HCT116 (cell line): ENCODE measurements around the gene METTL1. TPM values are rescaled to one million over a fixed set of nuclear protein-coding genes. Genes with fewer than 3 reads are reported as not detected.

ENCODE experiments used
- ATAC-seq: fragments of 200-7000 bp; cut with Tn5 transposase; 2 replicates; pipeline ENCODE4 v1.9.1; 2020; ENCODE audit warnings: mild to moderate bottlenecking, moderate library complexity
- BruUV-seq: library from RNA; stranded (reverse); fragments of 400-500 nt; replicated peaks from 2 replicates; lab custom pipeline; 2021; lab: Mats Ljungman, UMichigan
- CTCF ChIA-PET: fragments of 300-600 bp; sonication (Branson Sonifier 250); formaldehyde crosslinking; loops from one replicate; lab custom pipeline; 2021; ENCODE audit warnings: antibody characterized with exemption; lab: Charles Lee
- POLR2A ChIA-PET: fragments of 300-600, 350-600 bp; sonication (Branson Sonifier 250); formaldehyde crosslinking; loops from one replicate; lab custom pipeline; 2021; ENCODE audit warnings: antibody characterized with exemption; lab: Charles Lee
- RAD21 ChIA-PET, 2 experiments: fragments of 300-600 bp; sonication (Branson Sonifier 250); formaldehyde crosslinking; loops; one replicate each; lab custom pipeline; 2023; ENCODE audit warnings: low total read pairs in 2 of 2; ENCODE audit not compliant: uncharacterized antibody in 2 of 2, unreplicated experiment in 2 of 2, low non-redundant PET in 1 of 2; lab: Charles Lee
- DNase-seq: peaks from one replicate; pipeline ENCODE4 v3.0.0-alpha.2; 2010; ENCODE audit warnings: low read depth, low spot score
- H2AFZ ChIP-seq: fragments of 200-600 bp; shearing (Covaris generic), sonication (generic); 2 replicates; pipeline ENCODE4 v1.6.1; 2017; ENCODE audit warnings: low read depth, mixed run types, mixed read lengths, antibody characterized with exemption, low read length; ENCODE audit not compliant: poor library complexity, severe bottlenecking
- H3K27ac ChIP-seq: 2 replicates; pipeline ENCODE4 v1.5.1; 2012; ENCODE audit warnings: low read depth, low read length
- H3K27me3 ChIP-seq: fragments of 200-600 bp; sonication (generic); 2 replicates; pipeline ENCODE4 v1.6.1; 2016; ENCODE audit warnings: mixed run types, low read length, mixed read lengths; ENCODE audit not compliant: insufficient read depth
- H3K36me3 ChIP-seq, 2 experiments: fragments of 200-500 bp in 1 of 2; fragments of 200-600 bp in 1 of 2; sonication (Bioruptor generic) in 1 of 2; sonication (generic) in 1 of 2; 2 replicates each; pipeline versions ENCODE4 v1.5.1 to v1.6.1; 2014 to 2016; ENCODE audit warnings: low read length in 2 of 2, inconsistent platforms in 1 of 2, mixed read lengths in 1 of 2, mixed run types in 1 of 2; ENCODE audit not compliant: insufficient read depth in 2 of 2, control insufficient read depth in 1 of 2
- H3K4me1 ChIP-seq, 2 experiments: fragments of 200-600 bp in 1 of 2; sonication (generic) in 1 of 2; 2 replicates each; pipeline versions ENCODE4 v1.5.1 to v1.6.1; 2012 to 2017; ENCODE audit warnings: low read length in 2 of 2, inconsistent platforms in 1 of 2, mild to moderate bottlenecking in 1 of 2, mixed read lengths in 1 of 2, mixed run types in 1 of 2, moderate library complexity in 1 of 2; ENCODE audit not compliant: insufficient read depth in 2 of 2, control insufficient read depth in 1 of 2
- H3K4me2 ChIP-seq: fragments of 200-600 bp; sonication (generic); 2 replicates; pipeline ENCODE4 v1.6.1; 2017; ENCODE audit warnings: mixed run types, low read length, mixed read lengths
- H3K4me3 ChIP-seq, 2 experiments: fragments of 200-600 bp in 1 of 2; sonication (generic) in 1 of 2; replicated peaks in 1 of 2; 2 replicates each; pipeline ENCODE4 v1.5.1; 2011 to 2016; ENCODE audit warnings: low read length in 2 of 2, control low read depth in 1 of 2, low read depth in 1 of 2, mild to moderate bottlenecking in 1 of 2, mixed read lengths in 1 of 2, mixed run types in 1 of 2
- H3K79me2 ChIP-seq: fragments of 200-600 bp; sonication (generic); 2 replicates; pipeline ENCODE4 v1.6.1; 2017; ENCODE audit warnings: mild to moderate bottlenecking, mixed run types, low read length, moderate library complexity, mixed read lengths; ENCODE audit not compliant: insufficient read depth
- H3K9ac ChIP-seq: fragments of 200-600 bp; sonication (generic); 2 replicates; pipeline ENCODE4 v1.6.1; 2016; ENCODE audit warnings: low read length, mixed read lengths
- H3K9me2 ChIP-seq: fragments of 200-600 bp; sonication (generic), shearing (Covaris generic); 2 replicates; pipeline ENCODE4 v1.6.1; 2017; ENCODE audit warnings: mixed run types, mild to moderate bottlenecking, moderate library complexity; ENCODE audit not compliant: insufficient read depth
- H3K9me3 ChIP-seq, 2 experiments: fragments of 200-500 bp in 1 of 2; fragments of 200-600 bp in 1 of 2; sonication (Bioruptor generic) in 1 of 2; sonication (generic) in 1 of 2; 2 replicates each; pipeline ENCODE4 v1.6.1; 2014 to 2017; ENCODE audit warnings: low read length in 2 of 2, mixed read lengths in 2 of 2, inconsistent platforms in 1 of 2, low read depth in 1 of 2, mild to moderate bottlenecking in 1 of 2, mixed run types in 1 of 2, moderate library complexity in 1 of 2; ENCODE audit not compliant: control insufficient read depth in 1 of 2, insufficient read depth in 1 of 2
- H4K20me1 ChIP-seq: fragments of 200-600 bp; sonication (generic), shearing (Covaris generic); 2 replicates; pipeline ENCODE4 v1.6.1; 2017; ENCODE audit warnings: mixed run types, mild to moderate bottlenecking, moderate library complexity; ENCODE audit not compliant: insufficient read depth
- ATF3 ChIP-seq: IDR thresholded peaks from 2 replicates; pipeline ENCODE4 v1.6.1; 2012
- CEBPB ChIP-seq: IDR thresholded peaks from 2 replicates; pipeline ENCODE4 v1.6.1; 2012; ENCODE audit warnings: low read depth
- REST ChIP-seq: IDR thresholded peaks from 2 replicates; pipeline ENCODE4 v1.6.1; 2012; ENCODE audit warnings: low read depth
- SRF ChIP-seq: IDR thresholded peaks from 2 replicates; pipeline ENCODE4 v1.6.1; 2012; ENCODE audit warnings: low read depth
- intact Hi-C: fragments of 100-400 bp; cut with micrococcal nuclease; formaldehyde crosslinking; loops from 2 replicates; pipeline ENCODE4 v1.10.0; 2022
- total RNA-seq: library from RNA; stranded (reverse); gene quantifications from one replicate; pipeline ENCODE4 v1.2.1, GENCODE V29; 2021; ENCODE audit not compliant: unreplicated experiment
- TF ChIP-seq, protein P1 (sequence below): IDR thresholded peaks from 2 replicates; pipeline ENCODE4 v1.6.1; 2011; ENCODE audit warnings: mild to moderate bottlenecking, low read length, moderate library complexity; ENCODE audit not compliant: insufficient replicate concordance; ENCODE audit errors: extremely low read depth
- TF ChIP-seq, protein P2 (sequence below), 3 experiments: fragments of 200-600 bp in 1 of 3; sonication (generic) in 1 of 3; IDR thresholded peaks in 2 of 3; conservative IDR thresholded peaks in 1 of 3; 2 replicates each; pipeline ENCODE4 v1.5.1; 2012 to 2017; ENCODE audit warnings: low read depth in 2 of 3, low read length in 2 of 3, antibody characterized with exemption in 1 of 3, borderline replicate concordance in 1 of 3, control low read depth in 1 of 3, mild to moderate bottlenecking in 1 of 3, mixed read lengths in 1 of 3, mixed run types in 1 of 3, moderate library complexity in 1 of 3; ENCODE audit not compliant: insufficient read depth in 1 of 3

The METTL1 gene
- total RNA-seq, 1 experiment from 2014 or later, result 56.6 TPM

DNA sequence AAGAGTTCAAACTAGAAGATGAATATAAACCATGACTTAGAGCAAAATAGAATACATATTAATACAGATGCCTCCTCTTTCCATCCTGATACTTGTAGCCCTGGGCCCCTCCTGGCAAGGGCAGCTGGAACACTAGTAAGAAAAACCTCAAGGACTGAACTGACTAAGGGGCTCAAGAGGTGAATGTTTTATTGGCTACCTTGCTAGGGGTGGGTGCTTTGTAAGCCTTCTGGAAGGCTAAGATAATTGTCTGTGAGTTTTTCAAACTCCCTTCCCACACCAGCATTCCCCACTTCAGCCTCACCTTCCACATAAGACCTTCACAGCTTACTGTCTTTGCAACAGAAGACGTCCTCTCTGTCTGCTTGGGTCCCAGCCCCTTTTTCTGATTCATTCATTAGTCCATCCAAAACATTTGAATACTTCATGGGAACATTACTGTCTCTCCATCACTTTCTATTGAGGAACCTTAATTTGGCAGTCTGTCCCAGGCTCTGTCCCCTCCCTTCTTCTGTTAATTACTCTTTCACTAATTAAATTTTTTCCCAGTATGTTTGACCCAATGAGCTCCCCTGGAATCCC is 18.1 kb downstream of the METTL1 start:
- no peak overlapping the region for H2AFZ ChIP-seq
- H3K36me3 ChIP-seq, result peaks cover 12 to 19% of the 10 kb centered on the region in 2 experiments; a peak in 2 of 4 replicates
- RAD21 ChIA-PET, result no interaction called here
- DNase-seq (no peak), ATAC-seq (no peak)
- no peaks in the 10 kb centered on the region for H3K9me3 ChIP-seq
- H3K4me3 ChIP-seq, result peak overlapping the region in 1 of 2 experiments; percentile 64; a peak in 2 of 4 replicates
- H3K9ac ChIP-seq, result peak overlapping the region; percentile 20; the same call in 1 of the 2 replicates
- TF ChIP-seq REST (no peak), ATF3 (no peak), CEBPB (no peak), SRF (no peak)
- TF ChIP-seq, protein P1, sequence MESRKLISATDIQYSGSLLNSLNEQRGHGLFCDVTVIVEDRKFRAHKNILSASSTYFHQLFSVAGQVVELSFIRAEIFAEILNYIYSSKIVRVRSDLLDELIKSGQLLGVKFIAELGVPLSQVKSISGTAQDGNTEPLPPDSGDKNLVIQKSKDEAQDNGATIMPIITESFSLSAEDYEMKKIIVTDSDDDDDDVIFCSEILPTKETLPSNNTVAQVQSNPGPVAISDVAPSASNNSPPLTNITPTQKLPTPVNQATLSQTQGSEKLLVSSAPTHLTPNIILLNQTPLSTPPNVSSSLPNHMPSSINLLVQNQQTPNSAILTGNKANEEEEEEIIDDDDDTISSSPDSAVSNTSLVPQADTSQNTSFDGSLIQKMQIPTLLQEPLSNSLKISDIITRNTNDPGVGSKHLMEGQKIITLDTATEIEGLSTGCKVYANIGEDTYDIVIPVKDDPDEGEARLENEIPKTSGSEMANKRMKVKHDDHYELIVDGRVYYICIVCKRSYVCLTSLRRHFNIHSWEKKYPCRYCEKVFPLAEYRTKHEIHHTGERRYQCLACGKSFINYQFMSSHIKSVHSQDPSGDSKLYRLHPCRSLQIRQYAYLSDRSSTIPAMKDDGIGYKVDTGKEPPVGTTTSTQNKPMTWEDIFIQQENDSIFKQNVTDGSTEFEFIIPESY, result no peak
- TF ChIP-seq, protein P2, sequence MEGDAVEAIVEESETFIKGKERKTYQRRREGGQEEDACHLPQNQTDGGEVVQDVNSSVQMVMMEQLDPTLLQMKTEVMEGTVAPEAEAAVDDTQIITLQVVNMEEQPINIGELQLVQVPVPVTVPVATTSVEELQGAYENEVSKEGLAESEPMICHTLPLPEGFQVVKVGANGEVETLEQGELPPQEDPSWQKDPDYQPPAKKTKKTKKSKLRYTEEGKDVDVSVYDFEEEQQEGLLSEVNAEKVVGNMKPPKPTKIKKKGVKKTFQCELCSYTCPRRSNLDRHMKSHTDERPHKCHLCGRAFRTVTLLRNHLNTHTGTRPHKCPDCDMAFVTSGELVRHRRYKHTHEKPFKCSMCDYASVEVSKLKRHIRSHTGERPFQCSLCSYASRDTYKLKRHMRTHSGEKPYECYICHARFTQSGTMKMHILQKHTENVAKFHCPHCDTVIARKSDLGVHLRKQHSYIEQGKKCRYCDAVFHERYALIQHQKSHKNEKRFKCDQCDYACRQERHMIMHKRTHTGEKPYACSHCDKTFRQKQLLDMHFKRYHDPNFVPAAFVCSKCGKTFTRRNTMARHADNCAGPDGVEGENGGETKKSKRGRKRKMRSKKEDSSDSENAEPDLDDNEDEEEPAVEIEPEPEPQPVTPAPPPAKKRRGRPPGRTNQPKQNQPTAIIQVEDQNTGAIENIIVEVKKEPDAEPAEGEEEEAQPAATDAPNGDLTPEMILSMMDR (IDR thresholded peaks at IDR 0.05 in 2 of 3, conservative IDR thresholded peaks at IDR 0.05 in 1 of 3; ENCODE audit: borderline replicate concordance in 1 of 3, insufficient read depth in 1 of 3, low read depth in 2 of 3, low read length in 2 of 3), result no peak
- intact Hi-C loops, result no loop called here
- H3K79me2 ChIP-seq, result peaks cover 33% of the 10 kb centered on the region
- H3K4me1 ChIP-seq, result peaks cover 20 to 46% of the 10 kb centered on the region in 2 experiments
- 0 out of 2 replicates have a peak overlapping the region, but pooled peaks have one; percentile 4 for H3K27ac ChIP-seq
- CTCF ChIA-PET, result interaction anchor here (0.8 kb wide), 1 partner anchor 9 kb away, joined by 3 read pairs; the partner anchor contains the start of gene TSPAN31
- H3K4me2 ChIP-seq, result peak overlapping the region; percentile 93
- H3K27me3 ChIP-seq, result no peaks in the 10 kb centered on the region
- no TSS peak for BruUV-seq
- no peaks in the 10 kb centered on the region for H4K20me1 ChIP-seq
- H3K9me2 ChIP-seq, result no peaks in the 10 kb centered on the region
- POLR2A ChIA-PET, result interaction anchor here (1.2 kb wide), 1 partner anchor 13 kb away, joined by 4 read pairs; the partner anchor contains the start of gene CYP27B1
